SK-N-SH (cell line): ENCODE data around the gene DLGAP5.

Source experiments
- FOXM1 ChIP-seq: IDR thresholded peaks from 2 replicates; pipeline ENCODE4 v1.4.0; 2012; ENCODE audit warnings: low read depth, mild to moderate bottlenecking
- MXI1 ChIP-seq: IDR thresholded peaks from 2 replicates; pipeline ENCODE4 v1.6.1; 2012; ENCODE audit warnings: mild to moderate bottlenecking, low read depth, low read length, improper control_type of control experiment
- YY1 ChIP-seq: IDR thresholded peaks from 2 replicates; pipeline ENCODE4 v1.4.0; 2012; ENCODE audit warnings: low read depth, mild to moderate bottlenecking

DNA sequence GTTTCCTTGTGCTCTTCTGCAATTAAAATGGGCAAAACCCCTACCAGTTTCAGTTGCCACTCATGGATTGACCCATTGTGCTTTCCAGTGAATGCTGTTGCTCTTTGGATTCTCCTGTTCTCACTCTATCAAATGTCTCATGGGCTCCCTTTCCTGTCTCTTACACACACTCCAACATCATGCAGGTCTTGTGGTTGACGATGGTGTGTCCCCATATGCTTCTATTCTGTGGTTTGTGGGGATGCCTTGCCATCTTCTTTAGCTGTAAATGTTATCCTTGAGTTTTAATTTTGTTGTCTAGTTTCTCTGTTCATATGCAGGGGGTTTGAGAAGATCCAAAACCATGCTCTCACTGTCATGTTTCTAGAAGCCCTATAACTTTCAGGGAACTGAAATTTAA, 47.9 kb upstream of the DLGAP5 start:
- TF ChIP-seq MXI1 (no peak), YY1 (no peak), FOXM1 (no peak)
